Measurements from ENCODE around the gene IRF2BP2.

The IRF2BP2 gene

DNA sequence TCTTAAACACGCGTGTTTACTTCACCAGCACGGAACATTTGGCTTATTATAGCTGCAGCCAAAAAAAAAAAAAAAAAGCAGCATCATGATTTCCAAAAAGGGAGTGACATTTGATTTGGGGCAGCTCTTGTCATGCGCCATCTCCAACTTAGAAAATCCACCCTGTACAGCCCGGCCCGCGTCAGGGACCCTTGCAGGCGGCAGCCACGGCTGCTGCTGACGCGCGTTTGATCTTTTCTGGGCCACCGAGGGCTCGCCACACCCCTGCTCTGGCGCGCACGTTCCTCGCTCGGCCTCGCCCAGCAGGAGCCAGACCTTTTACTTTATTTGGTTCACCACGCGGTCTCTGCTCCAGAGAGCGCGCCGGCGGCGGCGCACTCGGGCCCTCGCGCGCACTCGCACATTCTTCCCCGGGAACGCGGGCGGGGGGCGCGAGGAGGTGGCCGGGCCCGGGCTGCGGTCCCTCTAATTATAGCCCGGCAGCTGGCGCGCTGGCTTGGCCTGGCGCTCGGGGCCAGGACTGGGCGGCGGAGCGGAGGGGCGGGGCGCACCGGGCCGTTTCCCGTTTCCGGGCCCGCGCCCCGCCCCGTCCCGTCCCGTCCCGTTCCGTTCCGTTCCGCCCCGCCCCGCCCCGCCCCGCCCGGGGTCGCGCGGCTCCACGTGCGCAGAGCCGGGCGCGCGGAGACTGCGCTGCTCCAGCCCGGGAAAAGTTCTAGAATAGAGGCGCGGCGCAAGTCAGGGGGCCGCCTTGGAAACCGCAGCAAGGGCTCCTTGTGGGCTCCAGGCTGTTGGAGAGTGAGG lies 10.2 kb downstream of the IRF2BP2 start:
- H3K9me2 ChIP-seq (replicated peaks; ENCODE audit: insufficient read depth, low read length): no peaks in the 10 kb centered on the region
- H3K27me3 ChIP-seq (replicated peaks; ENCODE audit: insufficient read depth, low read length): no peaks in the 10 kb centered on the region
- H3K36me3 ChIP-seq (replicated peaks; ENCODE audit: insufficient read depth, low read length): no peaks in the 10 kb centered on the region; the same call in 1 of the 2 replicates
- peaks cover 59% of the 10 kb centered on the region for H3F3A ChIP-seq (ENCODE audit: insufficient read depth, low read length)
- peaks cover 57% of the 10 kb centered on the region for H3K4me1 ChIP-seq (ENCODE audit: low read length)
- H2AFZ ChIP-seq (ENCODE audit: low read length): peak overlapping the region; percentile 50
- H3K4me3 ChIP-seq (ENCODE audit: low read length): peak overlapping the region; percentile 61
- peak; percentile 95 for DNase-seq
- peak overlapping the region; percentile 92 for H3K4me2 ChIP-seq (ENCODE audit: low read depth, low read length)
- no peak for TF ChIP-seq EZH2 (optimal IDR thresholded peaks at IDR 0.05; ENCODE audit: low read depth, low read length)
- TF ChIP-seq, protein P1, sequence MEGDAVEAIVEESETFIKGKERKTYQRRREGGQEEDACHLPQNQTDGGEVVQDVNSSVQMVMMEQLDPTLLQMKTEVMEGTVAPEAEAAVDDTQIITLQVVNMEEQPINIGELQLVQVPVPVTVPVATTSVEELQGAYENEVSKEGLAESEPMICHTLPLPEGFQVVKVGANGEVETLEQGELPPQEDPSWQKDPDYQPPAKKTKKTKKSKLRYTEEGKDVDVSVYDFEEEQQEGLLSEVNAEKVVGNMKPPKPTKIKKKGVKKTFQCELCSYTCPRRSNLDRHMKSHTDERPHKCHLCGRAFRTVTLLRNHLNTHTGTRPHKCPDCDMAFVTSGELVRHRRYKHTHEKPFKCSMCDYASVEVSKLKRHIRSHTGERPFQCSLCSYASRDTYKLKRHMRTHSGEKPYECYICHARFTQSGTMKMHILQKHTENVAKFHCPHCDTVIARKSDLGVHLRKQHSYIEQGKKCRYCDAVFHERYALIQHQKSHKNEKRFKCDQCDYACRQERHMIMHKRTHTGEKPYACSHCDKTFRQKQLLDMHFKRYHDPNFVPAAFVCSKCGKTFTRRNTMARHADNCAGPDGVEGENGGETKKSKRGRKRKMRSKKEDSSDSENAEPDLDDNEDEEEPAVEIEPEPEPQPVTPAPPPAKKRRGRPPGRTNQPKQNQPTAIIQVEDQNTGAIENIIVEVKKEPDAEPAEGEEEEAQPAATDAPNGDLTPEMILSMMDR (IDR thresholded peaks at IDR 0.05; ENCODE audit: low read length): no peak
- TF ChIP-seq EZH2phosphoT487 (IDR thresholded peaks at IDR 0.05; ENCODE audit: low read length): no peak
- peak overlapping the region; percentile 94 for H3K27ac ChIP-seq (ENCODE audit: low read length)
- no peaks in the 10 kb centered on the region for H4K20me1 ChIP-seq (ENCODE audit: insufficient read depth, low read length)
- peak overlapping the region; percentile 84 for H3K9ac ChIP-seq (ENCODE audit: low read length)
- no peaks in the 10 kb centered on the region for H3K9me3 ChIP-seq (replicated peaks; ENCODE audit: insufficient read depth, low read length)
- H3K79me2 ChIP-seq (ENCODE audit: low read length): peaks cover 29% of the 10 kb centered on the region

DNA sequence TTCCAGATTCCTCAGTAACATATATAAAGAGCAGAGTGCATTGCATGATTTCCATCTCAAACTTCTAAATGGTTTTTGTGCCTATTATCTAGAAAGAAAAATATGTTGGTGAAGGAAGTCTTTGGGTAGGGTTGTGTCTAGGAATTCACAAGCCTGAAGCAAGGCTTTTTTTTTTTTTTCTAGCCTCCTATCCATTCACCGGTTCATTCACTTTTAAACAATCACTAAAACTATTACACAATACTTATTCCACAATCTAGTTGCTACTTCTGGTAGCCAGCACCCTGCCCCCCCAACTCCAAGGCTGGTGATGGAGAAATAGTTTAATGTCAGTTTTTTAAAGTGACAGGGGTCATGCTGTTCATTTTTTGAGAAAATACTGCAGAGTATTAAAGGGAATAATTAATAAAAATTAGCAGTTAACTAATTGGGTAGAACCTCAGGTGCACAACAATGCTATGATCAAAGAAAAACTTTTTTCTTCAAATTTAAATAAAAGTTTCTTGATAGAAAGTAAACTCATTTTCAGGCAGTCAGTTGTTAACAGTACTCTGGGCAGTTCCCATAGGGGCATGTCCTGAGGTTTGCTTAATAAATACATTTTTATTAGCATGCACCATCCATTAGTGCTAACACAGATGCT lies 10.9 kb downstream of the IRF2BP2 start:
- Histone ChIP-seq H3K9me3 (replicated peaks; ENCODE audit: insufficient read depth, low read length) (no peaks in the 10 kb centered on the region), H3K4me2 (ENCODE audit: low read depth, low read length) (peak overlapping the region; percentile 92), H3K9ac (ENCODE audit: low read length) (peak overlapping the region; percentile 84), H3K4me3 (ENCODE audit: low read length) (peak overlapping the region; percentile 61), H3F3A (ENCODE audit: insufficient read depth, low read length) (peaks cover 56% of the 10 kb centered on the region), H3K9me2 (replicated peaks; ENCODE audit: insufficient read depth, low read length) (no peaks in the 10 kb centered on the region), H2AFZ (ENCODE audit: low read length) (peak overlapping the region; percentile 50), H3K79me2 (ENCODE audit: low read length) (peaks cover 22% of the 10 kb centered on the region), H3K27me3 (replicated peaks; ENCODE audit: insufficient read depth, low read length) (no peaks in the 10 kb centered on the region), H3K27ac (ENCODE audit: low read length) (peak overlapping the region; percentile 94), H4K20me1 (ENCODE audit: insufficient read depth, low read length) (no peaks in the 10 kb centered on the region), H3K36me3 (replicated peaks; ENCODE audit: insufficient read depth, low read length) (no peaks in the 10 kb centered on the region; the same call in 1 of the 2 replicates), H3K4me1 (ENCODE audit: low read length) (peaks cover 50% of the 10 kb centered on the region)
- no peak for TF ChIP-seq EZH2 (optimal IDR thresholded peaks at IDR 0.05; ENCODE audit: low read depth, low read length)
- no peak for TF ChIP-seq EZH2phosphoT487 (IDR thresholded peaks at IDR 0.05; ENCODE audit: low read length)
- TF ChIP-seq, protein P1 (IDR thresholded peaks at IDR 0.05; ENCODE audit: low read length): no peak
- DNase-seq: no peak

DNA sequence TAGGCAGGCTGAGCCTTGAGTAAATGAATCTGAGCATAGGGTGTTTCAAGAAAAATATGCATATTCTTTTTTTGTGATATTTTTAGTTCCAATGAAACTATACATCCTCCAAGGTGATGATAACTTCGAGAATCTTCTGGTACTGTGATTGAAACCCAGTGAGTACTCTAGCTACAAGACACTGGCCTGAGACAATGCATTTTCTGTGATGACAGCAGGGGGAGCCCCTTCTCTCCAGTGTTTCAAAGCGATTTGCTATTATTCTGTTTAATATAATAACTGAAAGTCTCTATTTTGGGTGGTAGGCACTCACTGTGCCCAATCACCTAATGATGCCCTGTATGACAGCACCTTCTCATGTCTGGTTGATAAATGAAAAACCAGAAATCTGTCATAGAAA lies 12.1 kb downstream of the IRF2BP2 start:
- H2AFZ ChIP-seq (ENCODE audit: low read length): no peak overlapping the region
- H3K9me3 ChIP-seq (replicated peaks; ENCODE audit: insufficient read depth, low read length): no peaks in the 10 kb centered on the region
- no peaks in the 10 kb centered on the region for H3K36me3 ChIP-seq (replicated peaks; ENCODE audit: insufficient read depth, low read length)
- no peak overlapping the region for H3K9ac ChIP-seq (ENCODE audit: low read length)
- TF ChIP-seq, protein P1 (IDR thresholded peaks at IDR 0.05; ENCODE audit: low read length): peak; percentile 78
- TF ChIP-seq EZH2 (optimal IDR thresholded peaks at IDR 0.05; ENCODE audit: low read depth, low read length) (no peak), EZH2phosphoT487 (IDR thresholded peaks at IDR 0.05; ENCODE audit: low read length) (no peak)
- no peak overlapping the region for H3K4me2 ChIP-seq (ENCODE audit: low read depth, low read length)
- H3K27ac ChIP-seq (ENCODE audit: low read length): no peak overlapping the region
- no peaks in the 10 kb centered on the region for H3K27me3 ChIP-seq (replicated peaks; ENCODE audit: insufficient read depth, low read length)
- DNase-seq: peak; percentile 81
- no peaks in the 10 kb centered on the region for H3K9me2 ChIP-seq (replicated peaks; ENCODE audit: insufficient read depth, low read length)
- H3K4me1 ChIP-seq (ENCODE audit: low read length): peaks cover 40% of the 10 kb centered on the region
- H4K20me1 ChIP-seq (ENCODE audit: insufficient read depth, low read length): no peaks in the 10 kb centered on the region
- H3K79me2 ChIP-seq (ENCODE audit: low read length): peaks cover 10% of the 10 kb centered on the region
- peaks cover 44% of the 10 kb centered on the region for H3F3A ChIP-seq (ENCODE audit: insufficient read depth, low read length)
- no peak overlapping the region for H3K4me3 ChIP-seq (ENCODE audit: low read length)
